GM18909 (cell line): ENCODE results near the gene FTSJ1.
"Not testable (repeated sequence)": the region's sequence is repeated elsewhere in the genome, so short reads cannot be mapped to it uniquely, and the experiment has no call there.

Experiments
- ATAC-seq: cut with Tn5 transposase; IDR thresholded peaks from one replicate; pipeline ENCODE4 v1.9.1; 2021; ENCODE audit warnings: mild to moderate bottlenecking; ENCODE audit not compliant: unreplicated experiment, poor library complexity

The FTSJ1 gene

DNA sequence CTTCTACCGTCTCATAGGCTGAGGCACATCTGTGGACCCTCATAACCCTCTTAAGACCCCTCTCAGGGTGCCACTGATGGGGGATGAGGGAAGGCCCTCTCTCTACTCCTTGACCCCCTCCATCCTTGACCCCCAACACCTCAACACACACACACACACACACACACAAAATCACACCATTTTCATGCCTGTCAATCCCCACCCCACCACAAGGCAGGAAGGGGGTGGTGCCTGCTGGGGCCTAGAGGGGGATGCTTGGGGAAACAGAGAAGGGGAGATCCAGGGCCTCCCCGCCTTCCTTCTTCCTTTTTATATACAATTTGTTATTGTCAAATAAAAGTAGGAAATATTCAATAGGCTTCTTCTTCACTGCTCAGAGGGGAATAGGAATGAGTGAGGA lies 44.5 kb downstream of the FTSJ1 start:
- ATAC-seq, result no peak

DNA sequence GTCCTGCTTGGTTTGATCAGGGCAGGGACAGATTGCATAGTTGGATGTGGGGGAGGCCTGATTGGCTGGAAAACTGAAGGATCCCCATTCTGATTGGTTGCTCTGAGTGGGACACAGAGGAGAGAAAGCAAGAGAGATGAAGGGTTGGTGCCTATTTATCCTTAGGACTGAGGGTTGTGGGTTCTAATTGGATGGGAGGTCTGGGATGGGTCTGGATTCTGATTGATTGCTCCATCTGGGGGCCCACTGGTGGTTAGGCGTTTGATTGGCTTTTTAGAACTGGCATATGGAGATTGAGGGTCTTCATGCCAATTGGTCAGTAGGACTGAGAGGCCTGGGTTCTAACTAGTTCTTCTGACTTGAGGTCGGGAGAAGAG lies 45.0 kb downstream of the FTSJ1 start:
- no peak for ATAC-seq

DNA sequence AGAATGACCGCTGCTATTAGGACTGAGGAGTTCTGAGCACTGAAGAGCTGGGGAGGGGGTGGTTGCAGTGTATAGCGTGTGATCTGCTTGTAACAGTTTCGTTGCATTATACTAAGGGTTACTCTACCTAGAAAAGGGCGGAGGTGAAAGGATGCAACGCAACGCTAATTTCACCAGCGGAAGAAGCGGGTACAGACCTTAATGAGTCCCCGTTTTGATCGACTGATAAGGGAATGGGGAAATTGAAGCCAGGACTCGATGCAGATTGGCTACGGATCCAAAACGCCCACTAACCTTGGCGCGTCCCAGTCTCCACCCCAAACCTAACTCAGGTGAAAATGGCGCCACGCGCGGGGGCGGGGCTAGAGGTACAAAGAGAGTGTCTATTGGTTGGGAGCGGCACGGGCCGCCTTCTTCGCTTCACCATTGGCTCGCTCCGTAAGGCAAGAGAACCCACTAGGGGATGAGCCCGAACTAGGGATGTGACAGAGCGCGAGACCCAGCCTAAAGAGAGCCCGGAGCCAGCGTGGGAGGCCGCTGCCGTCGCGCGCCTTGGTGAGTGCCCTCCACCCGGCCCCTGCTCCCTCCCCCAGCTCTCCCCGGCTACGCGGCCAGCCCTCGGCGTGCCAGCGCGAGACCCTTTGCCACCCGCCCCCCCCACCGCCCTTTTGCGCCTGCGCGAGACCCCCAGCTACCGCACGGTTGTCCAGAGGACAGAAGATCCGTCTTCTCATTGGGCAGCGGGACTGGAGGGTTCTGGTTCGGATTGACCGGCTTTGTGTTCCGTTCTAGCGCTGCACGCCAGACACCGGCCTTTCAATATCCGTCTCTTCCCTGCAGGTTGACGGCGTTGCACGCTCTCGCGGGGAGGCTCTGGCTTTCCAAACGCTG lies 45.6 kb downstream of the FTSJ1 start, which contains the start of gene EBP:
Gene EBP (plus strand): TSS at position 456 of the 891 bp plus-strand sequence. CDS start 1,964 bp downstream, outside the sequence.
- peak; percentile 97 for ATAC-seq

DNA sequence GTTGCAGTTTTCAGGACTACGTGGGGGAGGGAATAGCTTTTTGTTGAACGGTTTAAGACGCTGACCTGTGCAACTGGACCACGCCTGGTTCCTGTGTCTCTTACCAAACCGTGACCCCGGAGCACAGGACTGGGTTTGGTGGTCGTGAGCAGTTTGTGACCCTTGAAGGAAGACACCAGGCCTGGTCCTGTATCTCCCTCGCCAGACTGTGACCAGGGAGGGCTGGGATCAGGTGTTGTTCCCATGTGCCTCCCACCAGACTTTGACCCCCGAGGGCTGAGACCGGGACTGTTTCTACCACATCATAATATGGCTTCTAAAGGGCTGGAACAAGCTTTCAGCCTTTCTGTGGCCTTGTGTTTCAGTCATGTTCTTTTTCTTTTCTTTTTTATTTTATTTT lies 46.3 kb downstream of the FTSJ1 start:
- no peak for ATAC-seq

DNA sequence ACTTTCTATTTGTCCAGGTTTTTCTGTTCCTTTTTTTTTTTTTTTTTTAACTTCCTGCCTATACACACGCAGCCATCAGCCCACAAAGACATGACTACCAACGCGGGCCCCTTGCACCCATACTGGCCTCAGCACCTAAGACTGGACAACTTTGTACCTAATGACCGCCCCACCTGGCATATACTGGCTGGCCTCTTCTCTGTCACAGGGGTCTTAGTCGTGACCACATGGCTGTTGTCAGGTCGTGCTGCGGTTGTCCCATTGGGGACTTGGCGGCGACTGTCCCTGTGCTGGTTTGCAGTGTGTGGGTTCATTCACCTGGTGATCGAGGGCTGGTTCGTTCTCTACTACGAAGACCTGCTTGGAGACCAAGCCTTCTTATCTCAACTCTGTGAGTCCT lies 47.7 kb downstream of the FTSJ1 start:
- no peak for ATAC-seq

DNA sequence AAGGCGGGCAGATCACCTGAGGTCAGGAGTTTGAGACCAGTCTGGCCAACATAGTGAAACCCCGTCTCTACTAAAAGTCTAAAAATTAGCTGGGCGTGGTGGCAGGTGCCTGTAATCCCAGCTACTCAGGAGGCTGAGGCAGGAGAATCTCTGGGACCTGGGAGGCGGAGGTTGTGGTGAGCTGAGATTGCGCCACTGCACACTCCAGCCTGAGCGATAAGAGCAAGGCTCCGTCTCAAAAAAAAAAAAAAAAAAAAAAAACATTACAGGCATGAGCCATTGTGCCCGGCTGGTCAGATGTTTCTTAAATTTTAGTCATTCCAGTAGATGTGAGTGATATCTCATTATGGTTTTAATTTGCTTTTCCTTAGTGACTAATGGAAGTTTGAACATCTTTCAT lies 49.9 kb downstream of the FTSJ1 start:
- ATAC-seq, result not testable (repeated sequence)

DNA sequence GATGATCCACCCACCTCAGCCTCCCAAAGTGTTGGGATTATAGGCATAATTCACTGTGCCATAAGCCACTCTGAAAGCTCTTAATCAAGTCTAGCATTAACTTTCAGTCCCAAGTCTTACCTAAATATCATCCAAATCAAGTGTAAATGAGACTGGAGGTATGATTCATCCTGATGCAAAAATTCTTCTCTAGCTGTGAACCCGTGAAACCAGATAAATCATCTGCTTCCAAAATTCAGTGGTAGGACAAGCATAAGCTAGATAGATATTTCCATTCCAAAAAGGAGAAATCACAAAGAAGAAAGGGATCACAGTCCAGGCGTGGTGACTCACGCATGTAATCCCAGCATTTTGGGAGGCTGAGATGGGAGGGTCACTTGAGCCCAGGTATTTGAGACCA lies 54.7 kb downstream of the FTSJ1 start:
- no peak for ATAC-seq

DNA sequence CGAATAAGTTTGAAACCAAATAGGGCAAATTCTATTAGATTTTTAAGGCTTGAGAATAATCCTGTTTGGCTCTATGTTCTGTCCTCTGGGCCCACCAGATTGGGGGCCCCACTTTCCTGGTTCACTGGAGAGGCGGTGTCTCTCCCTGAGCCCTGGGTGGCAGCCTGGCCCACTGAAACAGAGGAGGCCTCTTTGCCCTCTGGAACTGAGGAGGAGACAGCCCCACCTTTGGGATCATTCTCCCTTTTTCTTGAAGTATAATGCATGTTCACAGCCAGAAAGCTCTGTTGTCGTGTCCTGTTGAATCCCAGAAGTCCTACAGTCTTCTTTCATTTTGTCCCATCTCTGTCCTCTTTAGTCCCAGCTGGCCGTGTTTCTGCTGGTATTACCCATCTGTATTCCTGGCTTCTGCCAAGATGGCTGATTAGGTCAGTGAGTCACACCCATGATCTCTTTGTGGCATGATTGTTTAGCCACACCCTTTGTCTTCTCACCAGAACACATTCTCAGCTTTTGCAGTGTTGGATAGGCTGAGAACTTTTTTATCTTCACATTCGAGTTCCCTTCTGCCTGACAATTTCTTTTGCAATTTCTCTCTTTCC lies 55.5 kb downstream of the FTSJ1 start:
- no peak for ATAC-seq

DNA sequence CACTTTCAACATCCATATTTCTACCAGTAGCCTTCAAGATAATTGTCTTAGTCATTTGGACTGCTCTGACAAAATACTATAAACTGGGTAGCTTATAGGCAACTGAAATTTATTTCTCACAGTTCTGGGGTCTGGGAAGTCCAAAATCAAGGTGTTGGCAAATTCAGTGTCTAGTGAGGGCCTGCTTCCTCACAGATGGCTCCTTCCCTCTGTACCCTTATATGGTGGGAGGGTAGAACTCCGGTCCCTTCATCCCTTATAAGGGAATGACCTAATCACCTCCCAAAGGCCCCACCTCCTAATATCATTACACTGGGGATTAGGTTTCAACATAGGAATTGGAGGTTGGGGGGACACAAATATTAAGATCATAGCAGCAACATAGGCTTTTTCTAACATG lies 56.2 kb downstream of the FTSJ1 start:
- ATAC-seq, result no peak

DNA sequence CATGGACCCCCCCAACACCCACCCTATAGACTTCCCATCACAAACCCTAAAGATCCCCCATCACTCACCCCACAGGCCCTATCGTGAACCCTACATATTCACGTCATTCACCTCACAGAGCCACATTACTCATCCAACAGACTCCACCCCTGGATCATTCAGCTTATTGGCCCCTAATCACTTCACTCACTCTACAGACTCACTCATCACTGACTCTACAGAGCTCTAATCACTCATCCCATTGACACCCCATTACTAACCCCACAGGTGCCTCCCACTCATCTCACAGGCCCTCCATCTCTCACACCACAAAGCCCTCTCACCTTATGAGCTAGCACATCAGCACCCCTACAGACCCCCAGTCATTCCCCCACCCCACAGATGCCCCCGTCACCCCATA lies 57.2 kb downstream of the FTSJ1 start:
- no peak for ATAC-seq
